Loucy (cell line): ENCODE measurements around the gene CHCHD6.

ENCODE experiments used
- CTCF ChIP-seq: fragments of 200-600 bp; sonication (generic); conservative IDR thresholded peaks from 2 replicates; pipeline ENCODE4 v1.5.1; 2014; ENCODE audit warnings: mild to moderate bottlenecking, antibody characterized with exemption, low read length
- EZH2phosphoT487 ChIP-seq: fragments of 200-600 bp; IDR thresholded peaks from 2 replicates; pipeline ENCODE4 v1.6.1; 2018; ENCODE audit warnings: antibody characterized with exemption, mild to moderate bottlenecking, moderate library complexity, borderline replicate concordance

- no peak for TF ChIP-seq CTCF
- no peak for TF ChIP-seq EZH2phosphoT487
Measured at GRCh38 chr3:126907557-126907956, 203.5 kb downstream of the CHCHD6 start.
